HepG2 (cell line): ENCODE results near the gene JSRP1. TPM values are rescaled to one million over a fixed set of nuclear protein-coding genes. Genes with fewer than 3 reads are reported as not detected.

Experiments
- ATRX ChIP-seq: sonication (generic); formaldehyde crosslinking; IDR thresholded peaks from 2 replicates; pipeline ENCODE4 v1.4.0; 2020; ENCODE audit warnings: missing genetic modification reagents, borderline replicate concordance
- CTCF ChIP-seq: sonication (generic); formaldehyde crosslinking; IDR thresholded peaks from 2 replicates; pipeline ENCODE4 v1.5.0; 2020; ENCODE audit warnings: mild to moderate bottlenecking, missing genetic modification reagents, moderate library complexity
- ELF3 ChIP-seq: IDR thresholded peaks from 2 replicates; pipeline ENCODE4 v1.6.1; 2016; ENCODE audit warnings: missing genetic modification reagents, missing compliant biosample characterization
- FOXP1 ChIP-seq, 2 experiments: fragments of 450-650 bp in 1 of 2; IDR thresholded peaks; 2 replicates each; pipeline ENCODE4 v1.6.1; 2017 to 2018; ENCODE audit warnings: antibody characterized with exemption in 1 of 2
- MXD3 ChIP-seq: IDR thresholded peaks from 2 replicates; pipeline ENCODE4 v1.6.1; 2016; ENCODE audit warnings: mild to moderate bottlenecking, missing biosample characterization, missing genetic modification reagents
- NR2F2 ChIP-seq: IDR thresholded peaks from 2 replicates; pipeline ENCODE4 v1.6.1; 2012; ENCODE audit warnings: low read depth, inconsistent platforms, borderline replicate concordance
- ZFAT ChIP-seq: sonication (generic); formaldehyde crosslinking; conservative IDR thresholded peaks from 2 replicates; pipeline ENCODE4 v1.8.1; 2023; ENCODE audit warnings: missing genetic modification reagents, inconsistent platforms
- ZNF253 ChIP-seq: sonication (generic); formaldehyde crosslinking; IDR thresholded peaks from 2 replicates; pipeline ENCODE4 v1.8.0; 2022; ENCODE audit warnings: mild to moderate bottlenecking, missing genetic modification reagents, borderline replicate concordance
- ZNF496 ChIP-seq: sonication (generic); formaldehyde crosslinking; IDR thresholded peaks from 2 replicates; pipeline ENCODE4 v1.8.1; 2023; ENCODE audit warnings: mild to moderate bottlenecking, moderate library complexity, missing genetic modification reagents; ENCODE audit not compliant: insufficient replicate concordance
- ZNF597 ChIP-seq: sonication (generic); formaldehyde crosslinking; IDR thresholded peaks from 2 replicates; pipeline ENCODE4 v1.5.0; 2020; ENCODE audit warnings: missing genetic modification reagents
- ZNF614 ChIP-seq: IDR thresholded peaks from 2 replicates; pipeline ENCODE4 v1.6.1; 2018; ENCODE audit warnings: missing biosample characterization, missing genetic modification reagents, inconsistent platforms, borderline replicate concordance
- ZNF644 ChIP-seq: IDR thresholded peaks from 2 replicates; pipeline ENCODE4 v1.6.1; 2016; ENCODE audit warnings: low read depth
- ZNF790 ChIP-seq: sonication (generic); formaldehyde crosslinking; IDR thresholded peaks from 2 replicates; pipeline ENCODE4 v1.8.0; 2022; ENCODE audit warnings: missing genetic modification reagents, mild to moderate bottlenecking, borderline replicate concordance
- polyA plus RNA-seq, 8 experiments: library from polyadenylated mRNA; depleted of rRNA in 3 of 8; stranded (reverse) in 7 of 8; unstranded in 1 of 8; fragments of >200 nt; fragmentation: Illumina TruSeq in 4 of 8; extraction: Trizol in 4 of 8; gene quantifications; 2 replicates each; pipeline versions ENCODE4 v1.2.1 to v1.2.3, GENCODE V29; 2011 to 2016; ENCODE audit warnings: low read depth in 4 of 8, missing spikeins in 1 of 8, mixed read lengths in 1 of 8; ENCODE audit not compliant: insufficient read depth in 1 of 8
- total RNA-seq, 5 experiments: library from RNA; depleted of rRNA; stranded (reverse); fragments of >200 nt; fragmentation: Illumina TruSeq; extraction: Trizol; gene quantifications; 2 replicates each; pipeline ENCODE4 v1.2.3, GENCODE V29; 2016; ENCODE audit warnings: low read depth in 1 of 5
- TF ChIP-seq, protein P1 (sequence below): sonication (generic); formaldehyde crosslinking; IDR thresholded peaks from 2 replicates; pipeline ENCODE4 v1.4.0; 2020; ENCODE audit warnings: missing genetic modification reagents
- TF ChIP-seq, protein P2 (sequence below): sonication (generic); formaldehyde crosslinking; IDR thresholded peaks from 2 replicates; pipeline ENCODE4 v1.4.0; 2020; ENCODE audit warnings: mild to moderate bottlenecking, missing genetic modification reagents
- TF ChIP-seq, protein P3 (sequence below): sonication (generic); formaldehyde crosslinking; IDR thresholded peaks from 2 replicates; pipeline ENCODE4 v1.9.0; 2021; ENCODE audit warnings: missing genetic modification reagents, borderline replicate concordance
- TF ChIP-seq, protein P4 (sequence below): sonication (generic); formaldehyde crosslinking; IDR thresholded peaks from 2 replicates; pipeline ENCODE4 v1.4.0; 2020; ENCODE audit warnings: missing genetic modification reagents

Gene JSRP1
- total and polyA plus RNA-seq, 2 of the 13 experiments (the other 11 are each of a cell fraction or from before 2014, with no cell fraction given) = 0.16 to 0.38 TPM

- TF ChIP-seq ZNF614 (CRISPR knock-in tag) (no peak), FOXP1 (IDR thresholded peaks at IDR 0.05) (no peak), FOXP1 (CRISPR knock-in tag; IDR thresholded peaks at IDR 0.05) (no peak), ZNF597 (CRISPR knock-in tag) (no peak), ZFAT (CRISPR knock-in tag) (no peak), ZNF644 (CRISPR knock-in tag) (no peak), ZNF790 (CRISPR knock-in tag) (no peak), CTCF (CRISPR knock-in tag) (peak; percentile 19; the same call in 1 of the 2 replicates), MXD3 (CRISPR knock-in tag) (no peak), ATRX (no peak), NR2F2 (no peak), ZNF253 (CRISPR knock-in tag) (no peak), ELF3 (CRISPR knock-in tag) (no peak), ZNF496 (CRISPR knock-in tag) (no peak)
- TF ChIP-seq, protein P1, sequence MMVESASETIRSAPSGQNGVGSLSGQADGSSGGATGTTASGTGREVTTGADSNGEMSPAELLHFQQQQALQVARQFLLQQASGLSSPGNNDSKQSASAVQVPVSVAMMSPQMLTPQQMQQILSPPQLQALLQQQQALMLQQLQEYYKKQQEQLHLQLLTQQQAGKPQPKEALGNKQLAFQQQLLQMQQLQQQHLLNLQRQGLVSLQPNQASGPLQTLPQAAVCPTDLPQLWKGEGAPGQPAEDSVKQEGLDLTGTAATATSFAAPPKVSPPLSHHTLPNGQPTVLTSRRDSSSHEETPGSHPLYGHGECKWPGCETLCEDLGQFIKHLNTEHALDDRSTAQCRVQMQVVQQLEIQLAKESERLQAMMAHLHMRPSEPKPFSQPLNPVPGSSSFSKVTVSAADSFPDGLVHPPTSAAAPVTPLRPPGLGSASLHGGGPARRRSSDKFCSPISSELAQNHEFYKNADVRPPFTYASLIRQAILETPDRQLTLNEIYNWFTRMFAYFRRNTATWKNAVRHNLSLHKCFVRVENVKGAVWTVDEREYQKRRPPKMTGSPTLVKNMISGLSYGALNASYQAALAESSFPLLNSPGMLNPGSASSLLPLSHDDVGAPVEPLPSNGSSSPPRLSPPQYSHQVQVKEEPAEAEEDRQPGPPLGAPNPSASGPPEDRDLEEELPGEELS = no peak
- TF ChIP-seq, protein P2, sequence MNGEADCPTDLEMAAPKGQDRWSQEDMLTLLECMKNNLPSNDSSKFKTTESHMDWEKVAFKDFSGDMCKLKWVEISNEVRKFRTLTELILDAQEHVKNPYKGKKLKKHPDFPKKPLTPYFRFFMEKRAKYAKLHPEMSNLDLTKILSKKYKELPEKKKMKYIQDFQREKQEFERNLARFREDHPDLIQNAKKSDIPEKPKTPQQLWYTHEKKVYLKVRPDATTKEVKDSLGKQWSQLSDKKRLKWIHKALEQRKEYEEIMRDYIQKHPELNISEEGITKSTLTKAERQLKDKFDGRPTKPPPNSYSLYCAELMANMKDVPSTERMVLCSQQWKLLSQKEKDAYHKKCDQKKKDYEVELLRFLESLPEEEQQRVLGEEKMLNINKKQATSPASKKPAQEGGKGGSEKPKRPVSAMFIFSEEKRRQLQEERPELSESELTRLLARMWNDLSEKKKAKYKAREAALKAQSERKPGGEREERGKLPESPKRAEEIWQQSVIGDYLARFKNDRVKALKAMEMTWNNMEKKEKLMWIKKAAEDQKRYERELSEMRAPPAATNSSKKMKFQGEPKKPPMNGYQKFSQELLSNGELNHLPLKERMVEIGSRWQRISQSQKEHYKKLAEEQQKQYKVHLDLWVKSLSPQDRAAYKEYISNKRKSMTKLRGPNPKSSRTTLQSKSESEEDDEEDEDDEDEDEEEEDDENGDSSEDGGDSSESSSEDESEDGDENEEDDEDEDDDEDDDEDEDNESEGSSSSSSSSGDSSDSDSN (CRISPR knock-in tag) = peak; percentile 87
- TF ChIP-seq, protein P3, sequence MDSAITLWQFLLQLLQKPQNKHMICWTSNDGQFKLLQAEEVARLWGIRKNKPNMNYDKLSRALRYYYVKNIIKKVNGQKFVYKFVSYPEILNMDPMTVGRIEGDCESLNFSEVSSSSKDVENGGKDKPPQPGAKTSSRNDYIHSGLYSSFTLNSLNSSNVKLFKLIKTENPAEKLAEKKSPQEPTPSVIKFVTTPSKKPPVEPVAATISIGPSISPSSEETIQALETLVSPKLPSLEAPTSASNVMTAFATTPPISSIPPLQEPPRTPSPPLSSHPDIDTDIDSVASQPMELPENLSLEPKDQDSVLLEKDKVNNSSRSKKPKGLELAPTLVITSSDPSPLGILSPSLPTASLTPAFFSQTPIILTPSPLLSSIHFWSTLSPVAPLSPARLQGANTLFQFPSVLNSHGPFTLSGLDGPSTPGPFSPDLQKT = no peak
- TF ChIP-seq, protein P4, sequence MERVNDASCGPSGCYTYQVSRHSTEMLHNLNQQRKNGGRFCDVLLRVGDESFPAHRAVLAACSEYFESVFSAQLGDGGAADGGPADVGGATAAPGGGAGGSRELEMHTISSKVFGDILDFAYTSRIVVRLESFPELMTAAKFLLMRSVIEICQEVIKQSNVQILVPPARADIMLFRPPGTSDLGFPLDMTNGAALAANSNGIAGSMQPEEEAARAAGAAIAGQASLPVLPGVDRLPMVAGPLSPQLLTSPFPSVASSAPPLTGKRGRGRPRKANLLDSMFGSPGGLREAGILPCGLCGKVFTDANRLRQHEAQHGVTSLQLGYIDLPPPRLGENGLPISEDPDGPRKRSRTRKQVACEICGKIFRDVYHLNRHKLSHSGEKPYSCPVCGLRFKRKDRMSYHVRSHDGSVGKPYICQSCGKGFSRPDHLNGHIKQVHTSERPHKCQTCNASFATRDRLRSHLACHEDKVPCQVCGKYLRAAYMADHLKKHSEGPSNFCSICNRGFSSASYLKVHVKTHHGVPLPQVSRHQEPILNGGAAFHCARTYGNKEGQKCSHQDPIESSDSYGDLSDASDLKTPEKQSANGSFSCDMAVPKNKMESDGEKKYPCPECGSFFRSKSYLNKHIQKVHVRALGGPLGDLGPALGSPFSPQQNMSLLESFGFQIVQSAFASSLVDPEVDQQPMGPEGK (CRISPR knock-in tag) = peak; percentile 84
Observed at GRCh38 chr19:2282062-2282861, 26.0 kb upstream of the JSRP1 start, which contains the start of gene PEAK3 (continued).
